ENCODE results near the gene ACTR10. TPM values are rescaled to one million over a fixed set of nuclear protein-coding genes. Genes with fewer than 3 reads are reported as not detected.
A peak's percentile ranks its signal among the peaks of the same experiment; 100 is the strongest.

ACTR10 gene
- total and polyA plus RNA-seq, 10 donors = 42.0 to 74.5 (median 55.8) TPM

- DNase-seq = peak; percentile 99
- peak; percentile 91 to 95 (median 94) for TF ChIP-seq POLR2AphosphoS5 (IDR thresholded peaks at IDR 0.05)
- peak in 4 of 11 experiments; percentile 14 to 42 (median 36) for TF ChIP-seq CTCF (IDR thresholded peaks at IDR 0.05 in 8 of 11, conservative IDR thresholded peaks at IDR 0.05 in 3 of 11)
- peak in 2 of 3 donors; percentile 26 to 54 for TF ChIP-seq POLR2A (IDR thresholded peaks at IDR 0.05)
- Histone ChIP-seq H3K4me1 (peaks cover 20 to 65% (median 52%) of the 10 kb centered on the region in 6 donors), H3K9me3 (no peaks in the 10 kb centered on the region), H3K27ac (peak within 1 kb of the TSS; percentile 93 to 98 (median 98)), H3K36me3 (peaks cover 0 to 29% (median 23%) of the 10 kb centered on the region in 6 donors), H3K27me3 (replicated peaks in 1 of 7) (no peaks in the 10 kb centered on the region), H3K4me3 (peak within 1 kb of the TSS; percentile 71 to 98 (median 84))
- WGBS, 5 donors = 0 to 1% (median 0%) methylated on average over 31 to 50 of the region's 50 CpGs
- intact Hi-C loops (cut with DNase I; ENCODE audit: low total_unique reads) = no loop called here
These were observed 44.8 kb downstream of the ACTR10 start, which contains the start of gene PSMA3 for GRCh38 chr14:58244556-58245387. PSMA3 (plus strand) TSS chr14:58244843; CDS start chr14:58244921, 78 bp downstream.

GRCh38 chr14:58245562-58245961, 45.6 kb downstream of the ACTR10 start:
- intact Hi-C loops (cut with DNase I; ENCODE audit: low total_unique reads) = no loop called here
- WGBS, 5 donors = 0 to 2% (median 1%) methylated on average over 3 of the region's 3 CpGs
- no peak for DNase-seq
- Histone ChIP-seq H3K27me3 (replicated peaks in 1 of 7) (no peaks in the 10 kb centered on the region), H3K4me3 (peak overlapping the region; percentile 71 to 98 (median 84)), H3K4me1 (peaks cover 20 to 68% (median 52%) of the 10 kb centered on the region in 6 donors), H3K27ac (peak overlapping the region; percentile 93 to 98 (median 98)), H3K9me3 (no peaks in the 10 kb centered on the region), H3K36me3 (peaks cover 0 to 37% (median 28%) of the 10 kb centered on the region in 6 donors)
- TF ChIP-seq POLR2A (IDR thresholded peaks at IDR 0.05) = no peak
- no peak for TF ChIP-seq POLR2AphosphoS5 (IDR thresholded peaks at IDR 0.05)

- TF ChIP-seq CTCF (IDR thresholded peaks at IDR 0.05 in 8 of 11, conservative IDR thresholded peaks at IDR 0.05 in 3 of 11) (no peak), POLR2A (IDR thresholded peaks at IDR 0.05) (no peak), POLR2AphosphoS5 (IDR thresholded peaks at IDR 0.05) (no peak)
- H3K27me3 ChIP-seq (replicated peaks in 1 of 7) = no peaks in the 10 kb centered on the region
- H3K36me3 ChIP-seq = peaks cover 0 to 77% (median 59%) of the 10 kb centered on the region in 6 donors
- no peaks in the 10 kb centered on the region for H3K9me3 ChIP-seq
- 92 to 97% (median 93%) methylated on average over 8 of the region's 8 CpGs for WGBS, 5 donors
- no peak overlapping the region for H3K4me3 ChIP-seq
- peaks cover 20 to 72% (median 45%) of the 10 kb centered on the region in 6 donors for H3K4me1 ChIP-seq
- DNase-seq = no peak
- intact Hi-C loops (cut with DNase I; ENCODE audit: low total_unique reads) = no loop called here
- H3K27ac ChIP-seq = no peak overlapping the region
These were observed 49.7 kb downstream of the ACTR10 start for GRCh38 chr14:58249611-58250010.

GRCh38 chr14:58258156-58258555, 58.2 kb downstream of the ACTR10 start:
- TF ChIP-seq POLR2A (IDR thresholded peaks at IDR 0.05) (no peak), POLR2AphosphoS5 (IDR thresholded peaks at IDR 0.05) (no peak), CTCF (IDR thresholded peaks at IDR 0.05 in 8 of 11, conservative IDR thresholded peaks at IDR 0.05 in 3 of 11) (no peak)
- DNase-seq = no peak
- H3K4me3 ChIP-seq = no peak overlapping the region

More at GRCh38 chr14:58258156-58258555, 58.2 kb downstream of the ACTR10 start:
- WGBS, 5 donors = 92 to 100% (median 95%) methylated on average over 4 of the region's 4 CpGs
- intact Hi-C loops (cut with DNase I; ENCODE audit: low total_unique reads) = no loop called here
- Histone ChIP-seq H3K9me3 (no peaks in the 10 kb centered on the region), H3K27me3 (replicated peaks in 1 of 7) (no peaks in the 10 kb centered on the region), H3K4me1 (peaks cover 0 to 9% (median 3%) of the 10 kb centered on the region in 6 donors), H3K36me3 (peaks cover 6 to 100% (median 93%) of the 10 kb centered on the region in 6 donors), H3K27ac (no peak overlapping the region)

Data from spleen (tissue), 11 donors.